ENCODE data around the gene DPP6. TPM values are rescaled to one million over a fixed set of nuclear protein-coding genes. Genes with fewer than 3 reads are reported as not detected.

DPP6 gene
- polyA plus RNA-seq, 1 donor (not counting 4 experiments of a cell fraction or from before 2014, with no cell fraction given) = not detected

DNA sequence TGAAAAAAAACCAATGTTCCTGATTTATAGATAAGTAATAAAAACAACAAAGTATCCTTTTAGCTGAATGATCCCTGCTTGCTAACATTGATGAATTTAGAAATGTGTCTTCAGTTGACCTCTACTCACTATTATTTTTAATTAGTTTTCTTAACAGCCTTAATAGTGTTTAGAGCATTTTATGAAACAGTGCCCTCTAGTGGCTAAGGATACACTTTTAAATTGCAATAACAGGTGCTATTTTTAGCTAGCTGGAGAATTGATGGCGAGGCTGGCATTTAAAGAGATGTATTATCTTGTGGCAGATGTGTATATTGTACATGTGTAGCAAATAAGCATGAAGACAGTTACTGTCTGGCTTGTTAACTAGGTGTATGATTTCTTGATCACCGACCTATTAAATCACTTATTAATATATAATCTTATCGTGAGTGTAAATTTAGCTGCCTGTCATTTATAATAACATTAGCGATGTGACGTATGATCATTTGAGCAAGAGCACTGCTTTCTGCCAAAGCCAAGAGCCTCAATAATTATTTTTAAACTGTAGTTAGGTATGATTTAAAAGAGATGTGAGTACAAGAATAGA is 451.9 kb downstream of the DPP6 start:
- Histone ChIP-seq H3K9me3 (ENCODE audit: control insufficient read depth, low read depth, low read length) (no peaks in the 10 kb centered on the region), H3K27me3 (ENCODE audit: control insufficient read depth, extremely low read depth, insufficient read depth, low read length) (no peaks in the 10 kb centered on the region), H3K9me1 (ENCODE audit: control insufficient read depth, extremely low read depth, insufficient read depth, low read length) (no peaks in the 10 kb centered on the region), H3K27ac (ENCODE audit: control insufficient read depth, insufficient read depth, low read length) (no peak overlapping the region), H3K4me1 (ENCODE audit: control insufficient read depth, extremely low read depth, insufficient read depth, low read length) (no peaks in the 10 kb centered on the region), H3K9ac (ENCODE audit: control insufficient read depth, extremely low read depth, insufficient read depth, low read length) (no peak overlapping the region), H3K79me2 (ENCODE audit: control insufficient read depth, insufficient read depth, low read length) (no peaks in the 10 kb centered on the region), H4K20me1 (ENCODE audit: control insufficient read depth, extremely low read depth, insufficient read depth, low read length) (no peaks in the 10 kb centered on the region), H3K4me3 (ENCODE audit: control insufficient read depth in 2 of 3, extremely low read depth in 1 of 3, insufficient read depth in 2 of 3, low read depth in 1 of 3, low read length in 3 of 3) (no peak overlapping the region), H2AFZ (ENCODE audit: control insufficient read depth, low read length) (no peak overlapping the region), H3K4me2 (ENCODE audit: control insufficient read depth, extremely low read depth, insufficient read depth, low read depth, low read length) (no peak overlapping the region), H3K36me3 (ENCODE audit: control insufficient read depth in 2 of 2, extremely low read depth in 1 of 2, insufficient read depth in 2 of 2, low read length in 2 of 2) (no peaks in the 10 kb centered on the region)
- FAIRE-seq = no peak
- dilution Hi-C loops (cut with MboI; ENCODE audit: extremely low pct_ligation_motif_present, low sequenced_read_pairs) = no loop called here
- no peak for DNase-seq (ENCODE audit: low read depth, low spot score)
- TF ChIP-seq, protein P1, sequence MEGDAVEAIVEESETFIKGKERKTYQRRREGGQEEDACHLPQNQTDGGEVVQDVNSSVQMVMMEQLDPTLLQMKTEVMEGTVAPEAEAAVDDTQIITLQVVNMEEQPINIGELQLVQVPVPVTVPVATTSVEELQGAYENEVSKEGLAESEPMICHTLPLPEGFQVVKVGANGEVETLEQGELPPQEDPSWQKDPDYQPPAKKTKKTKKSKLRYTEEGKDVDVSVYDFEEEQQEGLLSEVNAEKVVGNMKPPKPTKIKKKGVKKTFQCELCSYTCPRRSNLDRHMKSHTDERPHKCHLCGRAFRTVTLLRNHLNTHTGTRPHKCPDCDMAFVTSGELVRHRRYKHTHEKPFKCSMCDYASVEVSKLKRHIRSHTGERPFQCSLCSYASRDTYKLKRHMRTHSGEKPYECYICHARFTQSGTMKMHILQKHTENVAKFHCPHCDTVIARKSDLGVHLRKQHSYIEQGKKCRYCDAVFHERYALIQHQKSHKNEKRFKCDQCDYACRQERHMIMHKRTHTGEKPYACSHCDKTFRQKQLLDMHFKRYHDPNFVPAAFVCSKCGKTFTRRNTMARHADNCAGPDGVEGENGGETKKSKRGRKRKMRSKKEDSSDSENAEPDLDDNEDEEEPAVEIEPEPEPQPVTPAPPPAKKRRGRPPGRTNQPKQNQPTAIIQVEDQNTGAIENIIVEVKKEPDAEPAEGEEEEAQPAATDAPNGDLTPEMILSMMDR (optimal IDR thresholded peaks at IDR 0.05 in 1 of 3, IDR thresholded peaks at IDR 0.05 in 1 of 3, conservative IDR thresholded peaks at IDR 0.05 in 1 of 3; ENCODE audit: extremely low read depth in 1 of 3, insufficient read depth in 2 of 3, low read length in 3 of 3) = peak in 2 of 3 experiments; percentile 36 to 40
- no peak for TF ChIP-seq EZH2 (IDR thresholded peaks at IDR 0.05; ENCODE audit: low read length)

DNA sequence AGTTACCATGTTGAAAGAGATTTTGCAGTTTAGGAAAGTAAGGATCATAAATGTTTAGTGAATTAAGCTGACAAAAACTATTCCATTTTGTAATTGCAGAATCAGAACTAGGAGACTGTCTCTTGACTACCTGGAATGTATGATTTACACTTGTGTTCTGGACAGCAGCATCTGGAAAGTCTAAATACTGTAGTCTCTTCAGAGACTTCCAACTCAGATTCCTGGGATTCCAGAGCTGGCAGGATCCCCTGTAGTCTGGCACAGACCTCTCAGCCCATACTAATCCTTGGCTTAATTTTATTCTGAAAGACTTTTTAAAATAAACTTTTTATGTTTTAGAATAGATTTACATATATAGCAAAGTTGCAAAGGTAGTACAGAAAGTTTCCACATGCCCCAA is 452.7 kb downstream of the DPP6 start:
- Histone ChIP-seq H3K79me2 (ENCODE audit: control insufficient read depth, insufficient read depth, low read length) (no peaks in the 10 kb centered on the region), H3K36me3 (ENCODE audit: control insufficient read depth in 2 of 2, extremely low read depth in 1 of 2, insufficient read depth in 2 of 2, low read length in 2 of 2) (no peaks in the 10 kb centered on the region), H3K4me1 (ENCODE audit: control insufficient read depth, extremely low read depth, insufficient read depth, low read length) (no peaks in the 10 kb centered on the region), H3K27ac (ENCODE audit: control insufficient read depth, insufficient read depth, low read length) (no peak overlapping the region), H3K9me3 (ENCODE audit: control insufficient read depth, low read depth, low read length) (no peaks in the 10 kb centered on the region), H4K20me1 (ENCODE audit: control insufficient read depth, extremely low read depth, insufficient read depth, low read length) (no peaks in the 10 kb centered on the region), H2AFZ (ENCODE audit: control insufficient read depth, low read length) (no peak overlapping the region), H3K4me3 (ENCODE audit: control insufficient read depth in 2 of 3, extremely low read depth in 1 of 3, insufficient read depth in 2 of 3, low read depth in 1 of 3, low read length in 3 of 3) (no peak overlapping the region), H3K4me2 (ENCODE audit: control insufficient read depth, extremely low read depth, insufficient read depth, low read depth, low read length) (no peak overlapping the region), H3K9me1 (ENCODE audit: control insufficient read depth, extremely low read depth, insufficient read depth, low read length) (no peaks in the 10 kb centered on the region), H3K27me3 (ENCODE audit: control insufficient read depth, extremely low read depth, insufficient read depth, low read length) (no peaks in the 10 kb centered on the region), H3K9ac (ENCODE audit: control insufficient read depth, extremely low read depth, insufficient read depth, low read length) (no peak overlapping the region)
- FAIRE-seq (no peak), DNase-seq (ENCODE audit: low read depth, low spot score) (no peak)
- dilution Hi-C loops (cut with MboI; ENCODE audit: extremely low pct_ligation_motif_present, low sequenced_read_pairs) = no loop called here
- TF ChIP-seq, protein P1 (optimal IDR thresholded peaks at IDR 0.05 in 1 of 3, IDR thresholded peaks at IDR 0.05 in 1 of 3, conservative IDR thresholded peaks at IDR 0.05 in 1 of 3; ENCODE audit: extremely low read depth in 1 of 3, insufficient read depth in 2 of 3, low read length in 3 of 3) = no peak
- no peak for TF ChIP-seq EZH2 (IDR thresholded peaks at IDR 0.05; ENCODE audit: low read length)

Data from keratinocyte (primary cell).